ENCODE data around the gene ZMYND8. TPM values are rescaled to one million over a fixed set of nuclear protein-coding genes. Genes with fewer than 3 reads are reported as not detected.

ZMYND8 gene
- total RNA-seq, 4 donors from 2014 or later = 22.7 to 44.5 (median 28.6) TPM

- DNase-seq (ENCODE audit: low spot score) (no peak), ATAC-seq (ENCODE audit: low FRiP score) (no peak)
- no peak for TF ChIP-seq CTCF (IDR thresholded peaks at IDR 0.05)
These were observed 117.5 kb downstream of the ZMYND8 start for GRCh38 chr20:47238780-47239718.

GRCh38 chr20:47237715-47238114 lies 118.8 kb downstream of the ZMYND8 start:
- TF ChIP-seq CTCF (IDR thresholded peaks at IDR 0.05) = no peak
- no peak for ATAC-seq (ENCODE audit: low FRiP score)
- no peak for DNase-seq (ENCODE audit: low spot score)

- DNase-seq (ENCODE audit: low spot score) = no peak
- ATAC-seq (ENCODE audit: low FRiP score) = no peak
- TF ChIP-seq CTCF (IDR thresholded peaks at IDR 0.05) = no peak
These were observed 119.9 kb downstream of the ZMYND8 start for GRCh38 chr20:47236639-47236900.

GRCh38 chr20:47235853-47236638 lies 120.5 kb downstream of the ZMYND8 start:
- DNase-seq (ENCODE audit: low spot score) (no peak), ATAC-seq (ENCODE audit: low FRiP score) (no peak)
- no peak for TF ChIP-seq CTCF (IDR thresholded peaks at IDR 0.05)

- no peak for ATAC-seq (ENCODE audit: low FRiP score)
- TF ChIP-seq CTCF (IDR thresholded peaks at IDR 0.05) = no peak
- no peak for DNase-seq (ENCODE audit: low spot score)
These were observed 121.4 kb downstream of the ZMYND8 start for GRCh38 chr20:47235111-47235510.

GRCh38 chr20:47233333-47234188 lies 122.9 kb downstream of the ZMYND8 start:
- no peak for TF ChIP-seq CTCF (IDR thresholded peaks at IDR 0.05)
- no peak for ATAC-seq (ENCODE audit: low FRiP score)

More at GRCh38 chr20:47233333-47234188, 122.9 kb downstream of the ZMYND8 start:
- DNase-seq (ENCODE audit: low spot score) = no peak
